Keratinocyte (primary cell): ENCODE measurements around the gene MZT2A. TPM values are rescaled to one million over a fixed set of nuclear protein-coding genes. Genes with fewer than 3 reads are reported as not detected.
"Not testable (repeated sequence)": the region's sequence is repeated elsewhere in the genome, so short reads cannot be mapped to it uniquely, and the experiment has no call there.

Experiments
- DNase-seq: peaks from one replicate; pipeline ENCODE4 v3.0.0-alpha.2; 2011; ENCODE audit warnings: low read depth, missing footprints, low spot score
- FAIRE-seq: peaks from 2 replicates; lab custom pipeline; 2011; peaks lifted over from hg19 to GRCh38; lab: Jason Lieb, UNC
- H2AFZ ChIP-seq: 2 replicates; pipeline ENCODE4 v1.6.0; 2012; ENCODE audit warnings: low read length, control low read depth, inconsistent platforms; ENCODE audit not compliant: control insufficient read depth
- H3K27ac ChIP-seq: 2 replicates; pipeline ENCODE4 v1.5.1; 2011; ENCODE audit warnings: low read length; ENCODE audit not compliant: control insufficient read depth, insufficient read depth
- H3K27me3 ChIP-seq: 3 replicates; pipeline ENCODE4 v1.6.0; 2011; ENCODE audit warnings: low read length; ENCODE audit not compliant: control insufficient read depth, insufficient read depth; ENCODE audit errors: extremely low read depth
- H3K36me3 ChIP-seq, 2 experiments: 2 replicates in 1 of 2; 3 replicates in 1 of 2; pipeline ENCODE4 v1.5.1; 2011; ENCODE audit warnings: low read length in 2 of 2, mild to moderate bottlenecking in 1 of 2; ENCODE audit not compliant: control insufficient read depth in 2 of 2, insufficient read depth in 2 of 2; ENCODE audit errors: extremely low read depth in 1 of 2
- H3K4me1 ChIP-seq: 3 replicates; pipeline ENCODE4 v1.5.1; 2011; ENCODE audit warnings: low read length; ENCODE audit not compliant: control insufficient read depth, insufficient read depth; ENCODE audit errors: extremely low read depth
- H3K4me2 ChIP-seq: 3 replicates; pipeline ENCODE4 v1.6.0; 2011; ENCODE audit warnings: low read depth, low read length; ENCODE audit not compliant: control insufficient read depth, insufficient read depth; ENCODE audit errors: extremely low read depth
- H3K4me3 ChIP-seq, 3 experiments: fragments of 200-600 bp in 1 of 3; sonication (generic) in 1 of 3; 2 replicates in 2 of 3; 3 replicates in 1 of 3; pipeline ENCODE4 v1.5.1; 2011 to 2016; ENCODE audit warnings: low read length in 3 of 3, mild to moderate bottlenecking in 3 of 3, control low read depth in 2 of 3, inconsistent platforms in 1 of 3, low read depth in 1 of 3, mixed read lengths in 1 of 3, mixed run types in 1 of 3, moderate library complexity in 1 of 3; ENCODE audit not compliant: control insufficient read depth in 2 of 3, insufficient read depth in 2 of 3; ENCODE audit errors: extremely low read depth in 1 of 3
- H3K79me2 ChIP-seq: 2 replicates; pipeline ENCODE4 v1.6.0; 2012; ENCODE audit warnings: low read length; ENCODE audit not compliant: control insufficient read depth, insufficient read depth
- H3K9ac ChIP-seq: 3 replicates; pipeline ENCODE4 v1.6.0; 2011; ENCODE audit warnings: low read length; ENCODE audit not compliant: control insufficient read depth, insufficient read depth; ENCODE audit errors: extremely low read depth
- H3K9me1 ChIP-seq: 3 replicates; pipeline ENCODE4 v1.6.0; 2011; ENCODE audit warnings: low read length; ENCODE audit not compliant: control insufficient read depth, insufficient read depth; ENCODE audit errors: extremely low read depth
- H3K9me3 ChIP-seq: 2 replicates; pipeline ENCODE4 v1.5.1; 2012; ENCODE audit warnings: low read depth, low read length; ENCODE audit not compliant: control insufficient read depth
- H4K20me1 ChIP-seq: 3 replicates; pipeline ENCODE4 v1.6.0; 2011; ENCODE audit warnings: low read length; ENCODE audit not compliant: control insufficient read depth, insufficient read depth; ENCODE audit errors: extremely low read depth
- EZH2 ChIP-seq: IDR thresholded peaks from one replicate; pipeline ENCODE4 v1.6.1; 2012; ENCODE audit warnings: inconsistent platforms, mild to moderate bottlenecking, low read length, moderate library complexity
- dilution Hi-C: fragments of 300-500 bp; cut with MboI; formaldehyde crosslinking; loops from one replicate; pipeline ENCODE4 v1.7.0; 2020; ENCODE audit warnings: low sequenced_read_pairs; ENCODE audit not compliant: extremely low pct_ligation_motif_present
- polyA plus RNA-seq, 5 experiments: library from polyadenylated mRNA; depleted of rRNA in 3 of 5; stranded (reverse) in 3 of 5; stranded (forward) in 1 of 5; unstranded in 1 of 5; fragments of >200 nt; gene quantifications; 1 replicate in 1 of 5; 2 replicates in 3 of 5; 3 replicates in 1 of 5; pipeline versions ENCODE4 v1.2.1 to v1.2.3, GENCODE V29; 2011 to 2012; ENCODE audit warnings: missing spikeins in 2 of 5, low read depth in 1 of 5, low replicate concordance in 1 of 5
- TF ChIP-seq, protein P1 (sequence below), 3 experiments: IDR thresholded peaks in 1 of 3; conservative IDR thresholded peaks in 1 of 3; optimal IDR thresholded peaks in 1 of 3; 2 replicates in 2 of 3; 3 replicates in 1 of 3; pipeline versions ENCODE3 to v1.5.1; 2011; ENCODE audit warnings: low read length in 3 of 3, mild to moderate bottlenecking in 3 of 3, moderate library complexity in 2 of 3, control low read depth in 1 of 3, inconsistent platforms in 1 of 3; ENCODE audit not compliant: insufficient read depth in 2 of 3; ENCODE audit errors: extremely low read depth in 1 of 3

MZT2A gene
- polyA plus RNA-seq, 1 donor (not counting 4 experiments of a cell fraction or from before 2014, with no cell fraction given) = 82.7 TPM

DNA sequence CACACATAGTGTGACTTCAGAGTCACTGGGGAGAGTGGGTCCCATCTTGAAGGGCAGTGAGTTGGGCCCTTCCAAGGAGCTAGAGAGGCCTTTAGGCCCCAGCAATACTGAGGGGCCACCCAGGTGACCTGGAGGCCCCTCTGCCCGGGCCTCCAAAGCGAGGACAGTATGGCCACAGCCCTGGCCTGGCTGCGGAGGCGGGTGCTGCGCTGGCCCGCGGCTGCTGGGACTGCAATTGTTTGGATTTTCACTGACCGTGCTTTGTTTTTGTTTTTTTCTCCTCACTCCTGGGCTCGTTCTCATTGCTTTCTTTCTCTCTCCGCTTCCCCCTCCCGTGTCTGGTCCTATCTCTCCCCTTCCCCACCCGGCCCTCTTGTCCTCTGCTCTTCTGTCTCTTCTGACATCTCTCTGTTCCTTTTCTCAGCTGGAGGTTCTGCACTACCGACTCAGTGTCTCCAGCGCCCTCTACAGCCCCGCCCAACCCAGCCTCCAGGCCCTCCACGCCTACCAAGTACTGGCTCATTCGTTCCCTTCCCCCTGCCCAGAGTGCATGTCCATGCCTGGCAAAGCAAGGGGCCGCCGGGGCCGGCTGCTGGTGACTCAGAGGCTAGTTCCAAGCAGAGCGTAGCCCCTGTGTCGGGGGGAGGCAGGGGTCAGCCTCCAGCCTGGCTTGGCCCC is 19.2 kb upstream of the MZT2A start:
- H4K20me1 ChIP-seq, dilution Hi-C loops, H3K4me3 ChIP-seq, H3K4me1 ChIP-seq, H3K4me2 ChIP-seq, DNase-seq, H3K9ac ChIP-seq, H3K9me1 ChIP-seq, H3K27ac ChIP-seq, H3K27me3 ChIP-seq, FAIRE-seq, H3K9me3 ChIP-seq, H2AFZ ChIP-seq, H3K79me2 ChIP-seq: not testable (repeated sequence)
- TF ChIP-seq, protein P1, sequence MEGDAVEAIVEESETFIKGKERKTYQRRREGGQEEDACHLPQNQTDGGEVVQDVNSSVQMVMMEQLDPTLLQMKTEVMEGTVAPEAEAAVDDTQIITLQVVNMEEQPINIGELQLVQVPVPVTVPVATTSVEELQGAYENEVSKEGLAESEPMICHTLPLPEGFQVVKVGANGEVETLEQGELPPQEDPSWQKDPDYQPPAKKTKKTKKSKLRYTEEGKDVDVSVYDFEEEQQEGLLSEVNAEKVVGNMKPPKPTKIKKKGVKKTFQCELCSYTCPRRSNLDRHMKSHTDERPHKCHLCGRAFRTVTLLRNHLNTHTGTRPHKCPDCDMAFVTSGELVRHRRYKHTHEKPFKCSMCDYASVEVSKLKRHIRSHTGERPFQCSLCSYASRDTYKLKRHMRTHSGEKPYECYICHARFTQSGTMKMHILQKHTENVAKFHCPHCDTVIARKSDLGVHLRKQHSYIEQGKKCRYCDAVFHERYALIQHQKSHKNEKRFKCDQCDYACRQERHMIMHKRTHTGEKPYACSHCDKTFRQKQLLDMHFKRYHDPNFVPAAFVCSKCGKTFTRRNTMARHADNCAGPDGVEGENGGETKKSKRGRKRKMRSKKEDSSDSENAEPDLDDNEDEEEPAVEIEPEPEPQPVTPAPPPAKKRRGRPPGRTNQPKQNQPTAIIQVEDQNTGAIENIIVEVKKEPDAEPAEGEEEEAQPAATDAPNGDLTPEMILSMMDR (optimal IDR thresholded peaks at IDR 0.05 in 1 of 3, IDR thresholded peaks at IDR 0.05 in 1 of 3, conservative IDR thresholded peaks at IDR 0.05 in 1 of 3; ENCODE audit: extremely low read depth in 1 of 3, insufficient read depth in 2 of 3, low read length in 3 of 3) = peak in 1 of 3 experiments; percentile 24
- H3K36me3 ChIP-seq = peaks cover 0 to 10% of the 10 kb centered on the region in 2 experiments

DNA sequence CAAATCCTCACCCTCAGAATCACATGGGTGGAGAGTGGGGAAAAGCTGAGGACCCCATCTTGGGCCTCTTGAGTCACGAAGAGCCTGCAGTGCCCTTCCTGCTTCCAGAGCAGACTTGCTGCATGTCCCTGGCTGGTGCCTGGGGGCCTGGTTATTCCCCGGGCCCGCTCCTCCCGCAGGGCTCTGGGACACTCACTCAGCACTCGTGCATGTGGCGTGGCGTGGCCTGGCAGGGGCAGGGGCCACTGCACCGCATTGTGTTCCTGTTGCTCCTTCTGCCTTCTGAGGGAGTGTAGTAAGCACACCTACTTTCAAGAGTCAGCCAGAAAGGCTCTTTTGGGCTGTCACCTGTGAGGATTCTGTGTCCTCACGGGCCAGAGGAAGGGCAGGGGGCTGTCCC is 17.4 kb upstream of the MZT2A start:
- H3K4me3 ChIP-seq = no peak overlapping the region
- FAIRE-seq (no peak), DNase-seq (no peak)
- no peaks in the 10 kb centered on the region for H3K9me3 ChIP-seq
- H3K4me2 ChIP-seq = no peak overlapping the region
- peaks cover 0 to 10% of the 10 kb centered on the region in 2 experiments for H3K36me3 ChIP-seq
- dilution Hi-C loops = no loop called here
- H3K27ac ChIP-seq = no peak overlapping the region
- no peaks in the 10 kb centered on the region for H3K79me2 ChIP-seq
- H3K9me1 ChIP-seq = no peaks in the 10 kb centered on the region
- no peak overlapping the region for H2AFZ ChIP-seq
- no peaks in the 10 kb centered on the region for H4K20me1 ChIP-seq
- no peak overlapping the region for H3K9ac ChIP-seq
- TF ChIP-seq EZH2 = no peak
- TF ChIP-seq, protein P1 (optimal IDR thresholded peaks at IDR 0.05 in 1 of 3, IDR thresholded peaks at IDR 0.05 in 1 of 3, conservative IDR thresholded peaks at IDR 0.05 in 1 of 3; ENCODE audit: extremely low read depth in 1 of 3, insufficient read depth in 2 of 3, low read length in 3 of 3) = no peak
- H3K4me1 ChIP-seq = no peaks in the 10 kb centered on the region
- no peaks in the 10 kb centered on the region for H3K27me3 ChIP-seq

DNA sequence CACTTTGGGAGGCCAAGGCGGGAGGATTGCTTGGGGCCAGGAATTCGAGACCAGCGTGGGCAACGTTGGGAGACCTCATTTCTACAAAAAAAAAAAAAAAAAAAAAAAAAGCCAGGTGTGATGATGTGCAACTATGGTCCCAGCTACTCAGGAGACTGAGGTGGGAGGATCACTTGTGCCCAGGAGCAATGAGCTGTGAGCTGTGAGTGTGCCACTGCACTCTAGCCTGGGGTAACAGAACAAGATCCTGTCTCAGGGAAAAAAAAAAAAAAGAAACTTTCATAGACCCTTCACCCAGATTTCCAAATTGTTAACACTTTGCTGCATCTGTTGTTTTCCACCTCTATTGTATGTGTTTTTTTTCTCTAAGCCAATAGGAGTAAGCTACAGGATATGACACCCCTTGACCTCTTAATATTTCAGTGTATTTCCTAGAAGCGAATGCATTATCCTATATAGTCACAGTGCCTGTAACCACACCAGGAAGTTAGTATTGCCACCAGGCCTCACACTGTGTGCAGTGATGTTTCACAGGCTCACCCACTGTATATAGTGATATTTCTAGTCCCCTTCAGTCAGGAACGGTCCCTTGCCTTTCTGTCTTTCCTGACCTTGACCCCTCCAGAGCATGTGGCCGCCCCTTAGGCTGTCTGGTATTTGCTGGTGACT is 12.0 kb upstream of the MZT2A start:
- H3K4me1 ChIP-seq, H3K79me2 ChIP-seq, H3K27me3 ChIP-seq, H3K4me3 ChIP-seq, H3K27ac ChIP-seq, H4K20me1 ChIP-seq, H3K4me2 ChIP-seq, H3K9ac ChIP-seq, H3K9me1 ChIP-seq, H2AFZ ChIP-seq, DNase-seq, H3K9me3 ChIP-seq, dilution Hi-C loops: not testable (repeated sequence)
- peak; percentile 32 for FAIRE-seq
- H3K36me3 ChIP-seq = peaks cover 0 to 17% of the 10 kb centered on the region in 2 experiments
